Endothelial cell of umbilical vein (primary cell): ENCODE results near the gene CRYL1. TPM values are rescaled to one million over a fixed set of nuclear protein-coding genes. Genes with fewer than 3 reads are reported as not detected.

Experiments
- BruUV-seq: library from RNA; stranded (reverse); fragments of 400-500 nt; replicated peaks from 2 replicates; lab custom pipeline; 2021; lab: Mats Ljungman, UMichigan
- CTCF ChIA-PET: fragments of 300-600, 350-600 bp; sonication (Branson Sonifier 250); formaldehyde crosslinking; loops from one replicate; lab custom pipeline; 2021; ENCODE audit warnings: antibody characterized with exemption, inconsistent platforms; lab: Charles Lee
- POLR2A ChIA-PET: fragments of 300-600, 350-600 bp; sonication (Branson Sonifier 250); formaldehyde crosslinking; loops from one replicate; lab custom pipeline; 2021; ENCODE audit warnings: antibody characterized with exemption, inconsistent platforms; lab: Charles Lee
- DNase-seq: peaks from one replicate; pipeline ENCODE4 v3.0.0-alpha.2; 2011; ENCODE audit warnings: low read depth, low spot score
- FAIRE-seq: peaks from 2 replicates; lab custom pipeline; 2011; peaks lifted over from hg19 to GRCh38; lab: Jason Lieb, UNC
- H2AFZ ChIP-seq: 2 replicates; pipeline ENCODE4 v1.6.0; 2012; ENCODE audit warnings: low read depth, low read length, control low read depth, inconsistent platforms
- H3K27ac ChIP-seq: 2 replicates; pipeline ENCODE4 v1.5.1; 2011; ENCODE audit warnings: low read depth, mild to moderate bottlenecking, control low read depth, low read length, moderate library complexity; ENCODE audit not compliant: insufficient read depth
- H3K27me3 ChIP-seq, 2 experiments: 2 replicates each; pipeline versions ENCODE4 v1.6.0 to v1.6.1; 2011; ENCODE audit warnings: low read length in 2 of 2, mixed read lengths in 1 of 2; ENCODE audit not compliant: control insufficient read depth in 2 of 2, insufficient read depth in 2 of 2
- H3K36me3 ChIP-seq, 2 experiments: 2 replicates in 1 of 2; 3 replicates in 1 of 2; pipeline ENCODE4 v1.5.1; 2011; ENCODE audit warnings: low read length in 2 of 2, mild to moderate bottlenecking in 1 of 2, moderate library complexity in 1 of 2; ENCODE audit not compliant: control insufficient read depth in 2 of 2, insufficient read depth in 2 of 2; ENCODE audit errors: extremely low read depth in 1 of 2
- H3K4me1 ChIP-seq: 3 replicates; pipeline ENCODE4 v1.5.1; 2011; ENCODE audit warnings: mild to moderate bottlenecking, low read length; ENCODE audit not compliant: control insufficient read depth, insufficient read depth; ENCODE audit errors: extremely low read depth
- H3K4me2 ChIP-seq: 2 replicates; pipeline ENCODE4 v1.6.1; 2011; ENCODE audit warnings: low read length, control low read depth, mixed read lengths; ENCODE audit not compliant: insufficient read depth
- H3K4me3 ChIP-seq, 3 experiments: fragments of 200-600 bp in 1 of 3; sonication (generic), shearing (Covaris generic) in 1 of 3; replicated peaks in 1 of 3; 2 replicates each; pipeline ENCODE4 v1.5.1; 2011 to 2016; ENCODE audit warnings: control low read depth in 3 of 3, low read length in 3 of 3, mild to moderate bottlenecking in 2 of 3, inconsistent platforms in 1 of 3, low read depth in 1 of 3, moderate library complexity in 1 of 3; ENCODE audit not compliant: insufficient read depth in 1 of 3
- H3K79me2 ChIP-seq: 2 replicates; pipeline ENCODE4 v1.6.0; 2012; ENCODE audit warnings: low read length, inconsistent platforms; ENCODE audit not compliant: control insufficient read depth, insufficient read depth
- H3K9ac ChIP-seq: replicated peaks from 2 replicates; pipeline ENCODE3; 2011; ENCODE audit warnings: low read length, control low read depth; ENCODE audit not compliant: insufficient read depth; ENCODE audit errors: extremely low read depth
- H3K9me1 ChIP-seq: replicated peaks from 3 replicates; pipeline ENCODE4 v1.6.0; 2011; ENCODE audit warnings: mild to moderate bottlenecking, low read length; ENCODE audit not compliant: control insufficient read depth, insufficient read depth; ENCODE audit errors: extremely low read depth
- H3K9me3 ChIP-seq: replicated peaks from 2 replicates; pipeline ENCODE4 v1.5.1; 2012; ENCODE audit warnings: low read length, inconsistent platforms; ENCODE audit not compliant: control insufficient read depth, insufficient read depth
- H4K20me1 ChIP-seq: replicated peaks from 2 replicates; pipeline ENCODE3; 2011; ENCODE audit warnings: mild to moderate bottlenecking, low read length; ENCODE audit not compliant: control insufficient read depth, insufficient read depth; ENCODE audit errors: extremely low read depth
- EZH2 ChIP-seq: IDR thresholded peaks from 2 replicates; pipeline ENCODE4 v1.6.1; 2012; ENCODE audit warnings: borderline replicate concordance, low read depth, mild to moderate bottlenecking, moderate library complexity, low read length, inconsistent platforms; ENCODE audit not compliant: severe bottlenecking
- FOS ChIP-seq: IDR thresholded peaks from 2 replicates; pipeline ENCODE4 v1.6.1; 2011; ENCODE audit warnings: mild to moderate bottlenecking, low read length, moderate library complexity, borderline replicate concordance; ENCODE audit not compliant: insufficient read depth
- GATA2 ChIP-seq: IDR thresholded peaks from 2 replicates; pipeline ENCODE4 v1.7.0; 2011; ENCODE audit warnings: low read depth, mild to moderate bottlenecking, moderate library complexity, mixed read lengths, low read length; ENCODE audit not compliant: insufficient read length, insufficient read depth
- JUN ChIP-seq: IDR thresholded peaks from 2 replicates; pipeline ENCODE4 v1.6.1; 2011; ENCODE audit warnings: borderline replicate concordance, low read depth; ENCODE audit not compliant: insufficient read length, insufficient read depth
- MYC ChIP-seq: IDR thresholded peaks from one replicate; pipeline ENCODE4 v1.6.1; 2011; ENCODE audit warnings: mild to moderate bottlenecking, low read depth, low read length
- POLR2A ChIP-seq: IDR thresholded peaks from 2 replicates; pipeline ENCODE4 v1.6.1; 2012; ENCODE audit warnings: low read depth, mild to moderate bottlenecking, control low read depth, low read length
- POLR2AphosphoS5 ChIP-seq: IDR thresholded peaks from 2 replicates; pipeline ENCODE4 v1.6.1; 2012; ENCODE audit warnings: low read depth, mild to moderate bottlenecking, control low read depth, low read length, moderate library complexity; ENCODE audit not compliant: insufficient read depth
- dilution Hi-C: fragments of 300-500 bp; cut with MboI; formaldehyde crosslinking; loops from one replicate; pipeline ENCODE4 v1.15.0; 2019; ENCODE audit warnings: low sequenced_read_pairs; ENCODE audit not compliant: extremely low pct_ligation_motif_present
- intact Hi-C: fragments of 100-400 bp; cut with micrococcal nuclease; formaldehyde crosslinking; loops from one replicate; pipeline ENCODE4 v1.10.0; 2022
- polyA plus RNA-seq, 4 experiments: library from polyadenylated mRNA; depleted of rRNA in 3 of 4; stranded (reverse) in 3 of 4; unstranded in 1 of 4; fragments of >200 nt; gene quantifications; 2 replicates each; pipeline versions ENCODE4 v1.2.1 to v1.2.3, GENCODE V29; 2011 to 2012; ENCODE audit warnings: missing spikeins in 1 of 4
- total RNA-seq: library from RNA; stranded (reverse); gene quantifications from 2 replicates; pipeline ENCODE4 v1.2.3, GENCODE V29; 2021
- TF ChIP-seq, protein P1 (sequence below): IDR thresholded peaks from 2 replicates; pipeline ENCODE4 v1.6.1; 2011; ENCODE audit not compliant: insufficient read depth, insufficient read length
- TF ChIP-seq, protein P2 (sequence below), 2 donors: IDR thresholded peaks; 1 replicate in 1 of 2; 2 replicates in 1 of 2; pipeline ENCODE4 v1.5.1; 2011; ENCODE audit warnings: low read length in 2 of 2, mild to moderate bottlenecking in 2 of 2, moderate library complexity in 2 of 2, control low read depth in 1 of 2, inconsistent platforms in 1 of 2, low read depth in 1 of 2; ENCODE audit not compliant: insufficient read depth in 1 of 2; ENCODE audit errors: extremely low read depth in 1 of 2

Gene CRYL1
- total and polyA plus RNA-seq, 2 donors (not counting 3 experiments of a cell fraction or from before 2014, with no cell fraction given), result 13.9 to 39.0 TPM

DNA sequence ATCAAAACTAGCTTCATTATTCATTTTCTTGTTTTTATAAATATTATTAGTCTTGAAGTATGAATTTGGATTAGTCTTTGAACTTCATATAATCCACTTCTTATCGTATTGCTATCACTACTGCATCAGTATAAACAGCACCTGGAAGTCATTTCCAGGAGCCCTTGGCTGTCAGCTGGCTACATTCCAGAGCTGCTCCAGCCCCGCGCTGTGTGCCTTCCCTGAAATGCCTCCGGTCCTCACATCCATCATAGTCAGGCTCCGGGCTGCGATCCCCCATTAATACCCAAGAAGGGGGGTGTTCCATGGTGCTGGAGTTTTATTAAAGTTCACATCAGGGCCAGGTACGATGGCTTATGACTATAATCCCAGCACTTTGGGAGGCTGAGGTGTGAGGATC, 169.2 kb downstream of the CRYL1 start:
- ChIA-PET POLR2A (no interaction called here), CTCF (no interaction called here)
- H2AFZ ChIP-seq, result no peak overlapping the region
- H3K4me1 ChIP-seq, result no peaks in the 10 kb centered on the region
- no peaks in the 10 kb centered on the region for H4K20me1 ChIP-seq
- no peaks in the 10 kb centered on the region for H3K36me3 ChIP-seq
- FAIRE-seq, result no peak
- intact Hi-C loops, result no loop called here
- no peak overlapping the region for H3K4me3 ChIP-seq
- TF ChIP-seq, protein P1, sequence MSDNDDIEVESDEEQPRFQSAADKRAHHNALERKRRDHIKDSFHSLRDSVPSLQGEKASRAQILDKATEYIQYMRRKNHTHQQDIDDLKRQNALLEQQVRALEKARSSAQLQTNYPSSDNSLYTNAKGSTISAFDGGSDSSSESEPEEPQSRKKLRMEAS, result no peak
- TF ChIP-seq, protein P2, sequence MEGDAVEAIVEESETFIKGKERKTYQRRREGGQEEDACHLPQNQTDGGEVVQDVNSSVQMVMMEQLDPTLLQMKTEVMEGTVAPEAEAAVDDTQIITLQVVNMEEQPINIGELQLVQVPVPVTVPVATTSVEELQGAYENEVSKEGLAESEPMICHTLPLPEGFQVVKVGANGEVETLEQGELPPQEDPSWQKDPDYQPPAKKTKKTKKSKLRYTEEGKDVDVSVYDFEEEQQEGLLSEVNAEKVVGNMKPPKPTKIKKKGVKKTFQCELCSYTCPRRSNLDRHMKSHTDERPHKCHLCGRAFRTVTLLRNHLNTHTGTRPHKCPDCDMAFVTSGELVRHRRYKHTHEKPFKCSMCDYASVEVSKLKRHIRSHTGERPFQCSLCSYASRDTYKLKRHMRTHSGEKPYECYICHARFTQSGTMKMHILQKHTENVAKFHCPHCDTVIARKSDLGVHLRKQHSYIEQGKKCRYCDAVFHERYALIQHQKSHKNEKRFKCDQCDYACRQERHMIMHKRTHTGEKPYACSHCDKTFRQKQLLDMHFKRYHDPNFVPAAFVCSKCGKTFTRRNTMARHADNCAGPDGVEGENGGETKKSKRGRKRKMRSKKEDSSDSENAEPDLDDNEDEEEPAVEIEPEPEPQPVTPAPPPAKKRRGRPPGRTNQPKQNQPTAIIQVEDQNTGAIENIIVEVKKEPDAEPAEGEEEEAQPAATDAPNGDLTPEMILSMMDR (IDR thresholded peaks at IDR 0.05; ENCODE audit: extremely low read depth in 1 of 2, insufficient read depth in 1 of 2, low read depth in 1 of 2, low read length in 2 of 2), result no peak
- TF ChIP-seq MYC (no peak), EZH2 (no peak), POLR2A (no peak), GATA2 (no peak), POLR2AphosphoS5 (no peak), JUN (no peak), FOS (no peak)
- H3K9me1 ChIP-seq, result no peaks in the 10 kb centered on the region
- dilution Hi-C loops, result no loop called here
- no peak overlapping the region for H3K27ac ChIP-seq
- no peaks in the 10 kb centered on the region for H3K79me2 ChIP-seq
- H3K9ac ChIP-seq, result no peak overlapping the region
- no TSS peak for BruUV-seq
- DNase-seq, result no peak
- H3K9me3 ChIP-seq, result no peaks in the 10 kb centered on the region
- no peaks in the 10 kb centered on the region for H3K27me3 ChIP-seq
- H3K4me2 ChIP-seq, result no peak overlapping the region
